ENCODE results near the gene FNBP1L. TPM values are rescaled to one million over a fixed set of nuclear protein-coding genes. Genes with fewer than 3 reads are reported as not detected.
"Not testable (repeated sequence)": the region's sequence is repeated elsewhere in the genome, so short reads cannot be mapped to it uniquely, and the experiment has no call there.

The FNBP1L gene
- total RNA-seq, 3 donors from 2014 or later, result 33.1 to 117 (median 63.6) TPM

DNA sequence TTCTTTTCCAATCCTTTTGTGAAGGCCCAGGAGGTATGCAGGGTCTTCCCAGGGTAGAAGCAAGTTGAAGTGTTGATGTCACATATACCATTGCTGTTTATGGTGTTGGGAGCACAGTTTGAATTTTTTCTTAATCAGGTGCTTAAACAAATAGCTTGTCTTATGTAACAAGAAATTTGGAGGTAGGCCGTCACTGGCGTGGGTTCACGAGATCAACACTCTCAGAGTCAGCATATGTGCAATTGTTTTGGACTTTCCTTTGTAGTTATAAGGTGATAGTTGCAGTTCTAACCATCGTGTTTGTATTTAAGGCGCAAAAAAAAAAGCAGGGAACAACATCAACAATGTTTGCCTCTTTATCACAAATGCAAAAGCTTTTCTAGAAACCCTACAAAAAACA is 13.3 kb downstream of the FNBP1L start:
- Histone ChIP-seq H3K4me1 (no peaks in the 10 kb centered on the region), H3K36me3 (no peaks in the 10 kb centered on the region), H3K27me3 (no peaks in the 10 kb centered on the region), H3K27ac (no peak overlapping the region), H3K4me3 (no peak overlapping the region), H3K9me3 (peaks cover 0 to 4% of the 10 kb centered on the region in 2 donors)
- TF ChIP-seq, protein P1, sequence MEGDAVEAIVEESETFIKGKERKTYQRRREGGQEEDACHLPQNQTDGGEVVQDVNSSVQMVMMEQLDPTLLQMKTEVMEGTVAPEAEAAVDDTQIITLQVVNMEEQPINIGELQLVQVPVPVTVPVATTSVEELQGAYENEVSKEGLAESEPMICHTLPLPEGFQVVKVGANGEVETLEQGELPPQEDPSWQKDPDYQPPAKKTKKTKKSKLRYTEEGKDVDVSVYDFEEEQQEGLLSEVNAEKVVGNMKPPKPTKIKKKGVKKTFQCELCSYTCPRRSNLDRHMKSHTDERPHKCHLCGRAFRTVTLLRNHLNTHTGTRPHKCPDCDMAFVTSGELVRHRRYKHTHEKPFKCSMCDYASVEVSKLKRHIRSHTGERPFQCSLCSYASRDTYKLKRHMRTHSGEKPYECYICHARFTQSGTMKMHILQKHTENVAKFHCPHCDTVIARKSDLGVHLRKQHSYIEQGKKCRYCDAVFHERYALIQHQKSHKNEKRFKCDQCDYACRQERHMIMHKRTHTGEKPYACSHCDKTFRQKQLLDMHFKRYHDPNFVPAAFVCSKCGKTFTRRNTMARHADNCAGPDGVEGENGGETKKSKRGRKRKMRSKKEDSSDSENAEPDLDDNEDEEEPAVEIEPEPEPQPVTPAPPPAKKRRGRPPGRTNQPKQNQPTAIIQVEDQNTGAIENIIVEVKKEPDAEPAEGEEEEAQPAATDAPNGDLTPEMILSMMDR (IDR thresholded peaks at IDR 0.05), result no peak
- TF ChIP-seq POLR2AphosphoS5 (IDR thresholded peaks at IDR 0.05) (no peak), POLR2A (IDR thresholded peaks at IDR 0.05) (no peak)
- DNase-seq (ENCODE audit: low spot score in 2 of 2), result no peak
- intact Hi-C loops (cut with DNase I; ENCODE audit: low total_unique reads), result no loop called here

DNA sequence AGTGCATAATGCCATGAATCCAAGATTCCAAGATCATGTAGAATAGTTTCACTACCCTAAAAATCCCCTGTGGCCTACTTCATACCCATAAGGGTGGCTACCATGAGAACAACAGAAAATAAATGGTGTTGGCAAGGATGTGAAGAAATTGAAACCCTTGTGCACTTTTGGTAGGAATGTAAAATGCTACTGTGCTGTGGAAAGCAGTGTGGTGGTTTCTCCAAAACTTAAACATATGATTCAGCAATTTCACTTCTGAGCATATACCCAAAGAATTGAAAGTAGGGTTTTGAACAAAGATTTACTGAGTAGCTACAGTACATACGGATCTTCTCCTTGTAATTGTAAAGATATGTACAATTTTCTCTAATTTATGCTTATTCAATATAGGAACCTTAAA is 16.0 kb downstream of the FNBP1L start:
- intact Hi-C loops (cut with DNase I; ENCODE audit: low total_unique reads), result no loop called here
- DNase-seq (ENCODE audit: low spot score in 2 of 2), result no peak

DNA sequence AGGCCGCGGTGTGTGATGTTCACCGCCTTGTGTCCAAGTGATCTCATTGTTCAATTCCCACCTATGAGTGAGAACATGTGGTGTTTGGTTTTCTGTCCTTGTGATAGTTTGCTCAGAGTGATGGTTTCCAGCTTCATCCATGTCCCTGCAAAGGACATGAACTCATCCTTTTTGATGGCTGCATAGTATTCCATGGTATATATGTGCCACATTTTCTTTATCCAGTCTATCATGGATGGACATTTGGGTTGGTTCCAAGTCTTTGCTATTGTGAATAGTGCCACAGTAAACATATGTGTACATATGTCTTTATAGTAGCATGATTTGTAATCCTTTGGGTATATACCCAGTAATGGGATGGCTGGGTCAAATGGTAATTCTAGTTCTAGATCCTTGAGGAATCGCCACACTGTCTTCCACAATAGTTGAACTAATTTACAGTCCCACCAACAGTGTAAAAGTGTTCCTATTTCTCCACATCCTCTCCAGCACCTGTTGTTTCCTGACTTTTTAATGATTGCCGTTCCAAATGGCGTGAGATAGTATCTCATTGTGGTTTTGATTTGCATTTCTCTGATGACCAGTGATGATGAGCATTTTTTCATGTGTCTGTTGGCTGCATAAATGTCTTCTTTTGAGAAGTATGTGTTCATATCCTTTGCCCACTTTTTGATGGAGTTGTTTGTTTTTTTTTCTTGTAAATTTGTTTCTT is 17.6 kb downstream of the FNBP1L start:
- H3K4me3 ChIP-seq; H3K4me1 ChIP-seq; H3K27me3 ChIP-seq; H3K9me3 ChIP-seq; intact Hi-C loops (cut with DNase I; ENCODE audit: low total_unique reads); H3K27ac ChIP-seq; DNase-seq (ENCODE audit: low spot score in 2 of 2); H3K36me3 ChIP-seq: not testable (repeated sequence)

More for the DNA sequence above, 16.0 kb downstream of the FNBP1L start:
- H3K36me3 ChIP-seq, result no peaks in the 10 kb centered on the region
- H3K4me1 ChIP-seq, result no peaks in the 10 kb centered on the region
- H3K27me3 ChIP-seq, result no peaks in the 10 kb centered on the region
- H3K4me3 ChIP-seq, result no peak overlapping the region
- no peak overlapping the region for H3K27ac ChIP-seq
- TF ChIP-seq POLR2A (IDR thresholded peaks at IDR 0.05) (no peak), POLR2AphosphoS5 (IDR thresholded peaks at IDR 0.05) (no peak)
- TF ChIP-seq, protein P1 (IDR thresholded peaks at IDR 0.05), result no peak
- peaks cover 0 to 4% of the 10 kb centered on the region in 2 donors for H3K9me3 ChIP-seq

DNA sequence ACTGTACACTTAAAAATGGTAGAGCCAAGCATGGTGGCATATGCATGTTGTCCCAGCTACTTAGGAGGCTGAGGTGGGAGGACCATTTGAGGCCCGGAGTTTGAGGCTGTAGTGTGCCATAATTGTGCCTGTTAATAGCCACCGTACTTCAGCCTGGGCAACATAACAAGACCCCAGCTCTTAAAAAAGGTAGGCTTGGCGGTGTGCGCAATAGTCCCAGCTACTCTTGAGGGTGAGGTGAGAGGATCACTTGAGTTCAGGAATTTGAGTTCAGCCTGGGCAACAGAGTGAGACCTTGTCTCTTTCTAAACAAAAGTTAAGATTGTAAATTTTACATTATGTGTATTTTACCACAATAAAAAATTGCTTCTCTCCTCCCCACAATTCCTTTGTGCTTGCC is 19.7 kb downstream of the FNBP1L start:
- H3K4me1 ChIP-seq, result no peaks in the 10 kb centered on the region
- H3K27me3 ChIP-seq, result no peaks in the 10 kb centered on the region
- peaks cover 0 to 4% of the 10 kb centered on the region in 2 donors for H3K9me3 ChIP-seq
- TF ChIP-seq POLR2A (IDR thresholded peaks at IDR 0.05), result no peak
- no peak for TF ChIP-seq POLR2AphosphoS5 (IDR thresholded peaks at IDR 0.05)
- TF ChIP-seq, protein P1 (IDR thresholded peaks at IDR 0.05), result no peak
- no peak overlapping the region for H3K27ac ChIP-seq
- no peak for DNase-seq (ENCODE audit: low spot score in 2 of 2)
- no peak overlapping the region for H3K4me3 ChIP-seq
- H3K36me3 ChIP-seq, result no peaks in the 10 kb centered on the region
- intact Hi-C loops (cut with DNase I; ENCODE audit: low total_unique reads), result no loop called here

DNA sequence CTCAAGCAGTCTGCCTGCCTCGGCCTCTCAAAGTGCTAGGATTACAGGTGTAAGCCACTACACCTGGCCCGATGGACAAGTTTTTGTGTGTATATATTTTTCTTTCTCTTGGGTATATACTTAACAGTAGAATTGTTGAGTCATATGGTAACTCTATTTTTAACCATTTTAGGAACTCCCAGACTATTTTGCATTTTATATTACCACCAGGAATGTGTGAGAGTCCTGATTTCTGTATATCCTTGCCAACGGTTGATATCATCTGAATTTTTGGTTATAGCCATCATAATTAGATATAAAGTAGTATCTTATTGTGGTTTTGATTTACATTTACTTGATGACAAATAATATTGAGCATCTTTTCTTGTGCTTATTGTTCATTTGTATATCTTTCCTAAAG is 20.7 kb downstream of the FNBP1L start:
- Histone ChIP-seq H3K4me1 (no peaks in the 10 kb centered on the region), H3K4me3 (no peak overlapping the region), H3K36me3 (no peaks in the 10 kb centered on the region), H3K27ac (no peak overlapping the region), H3K9me3 (peaks cover 0 to 4% of the 10 kb centered on the region in 2 donors), H3K27me3 (no peaks in the 10 kb centered on the region)
- no peak for DNase-seq (ENCODE audit: low spot score in 2 of 2)
- intact Hi-C loops (cut with DNase I; ENCODE audit: low total_unique reads), result no loop called here
- TF ChIP-seq, protein P1 (IDR thresholded peaks at IDR 0.05), result no peak
- TF ChIP-seq POLR2AphosphoS5 (IDR thresholded peaks at IDR 0.05) (no peak), POLR2A (IDR thresholded peaks at IDR 0.05) (no peak)

DNA sequence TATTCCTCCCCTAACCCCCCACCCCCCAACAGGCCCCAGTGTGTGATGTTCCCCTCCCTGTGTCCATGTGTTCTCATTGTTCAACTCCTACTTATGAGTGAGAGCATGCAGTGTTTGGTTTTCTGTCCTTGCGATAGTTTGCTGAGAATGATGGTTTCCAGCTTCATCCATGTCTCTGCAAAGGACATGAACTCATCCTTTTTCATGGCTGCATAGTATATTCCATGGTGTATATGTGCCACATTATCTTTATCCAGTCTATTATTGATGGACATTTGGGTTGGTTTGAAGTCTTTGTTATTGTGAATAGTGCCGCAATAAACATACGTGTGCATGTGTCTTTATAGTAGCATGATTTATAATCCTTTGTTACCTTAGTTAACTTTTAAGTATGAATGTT is 21.3 kb downstream of the FNBP1L start:
- intact Hi-C loops (cut with DNase I; ENCODE audit: low total_unique reads); H3K9me3 ChIP-seq; H3K4me3 ChIP-seq; H3K27ac ChIP-seq; DNase-seq (ENCODE audit: low spot score in 2 of 2); H3K4me1 ChIP-seq; H3K27me3 ChIP-seq; H3K36me3 ChIP-seq: not testable (repeated sequence)
